Measurements from ENCODE around the gene CEBPZOS.

Gene CEBPZOS

DNA sequence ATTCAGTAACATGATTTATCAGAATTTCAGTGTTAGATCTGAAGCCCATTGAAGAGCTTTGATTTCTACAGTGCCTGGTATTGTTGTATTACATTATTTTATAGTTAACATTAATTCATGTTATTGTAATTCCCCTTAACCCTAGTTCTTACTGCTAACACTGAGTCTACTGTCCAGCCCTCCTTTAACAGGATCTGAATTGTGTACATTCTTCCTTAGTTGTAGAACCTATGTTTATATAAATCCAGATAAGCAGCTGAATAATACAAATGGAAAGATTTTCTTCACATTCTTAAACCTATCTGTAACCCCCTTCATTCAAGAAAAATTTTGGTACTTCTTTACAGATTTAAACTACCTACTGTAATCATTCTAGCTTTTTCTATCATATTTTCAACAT lies 49.9 kb downstream of the CEBPZOS start:
- Histone ChIP-seq H3K4me1 (ENCODE audit: insufficient read depth, low read length) (no peaks in the 10 kb centered on the region), H3K9me3 (ENCODE audit: low read length) (no peaks in the 10 kb centered on the region), H3K9ac (ENCODE audit: low read length) (no peak overlapping the region), H3K27ac (ENCODE audit: low read depth, low read length) (no peak overlapping the region), H3K36me3 (ENCODE audit: insufficient read depth, low read length) (peaks cover 54% of the 10 kb centered on the region), H3K4me3 (ENCODE audit: low read depth in 1 of 2, low read length in 2 of 2) (no peak overlapping the region), H3K27me3 (ENCODE audit: control insufficient read depth in 1 of 2, insufficient read depth in 2 of 2, low read length in 2 of 2) (no peaks in the 10 kb centered on the region)

DNA sequence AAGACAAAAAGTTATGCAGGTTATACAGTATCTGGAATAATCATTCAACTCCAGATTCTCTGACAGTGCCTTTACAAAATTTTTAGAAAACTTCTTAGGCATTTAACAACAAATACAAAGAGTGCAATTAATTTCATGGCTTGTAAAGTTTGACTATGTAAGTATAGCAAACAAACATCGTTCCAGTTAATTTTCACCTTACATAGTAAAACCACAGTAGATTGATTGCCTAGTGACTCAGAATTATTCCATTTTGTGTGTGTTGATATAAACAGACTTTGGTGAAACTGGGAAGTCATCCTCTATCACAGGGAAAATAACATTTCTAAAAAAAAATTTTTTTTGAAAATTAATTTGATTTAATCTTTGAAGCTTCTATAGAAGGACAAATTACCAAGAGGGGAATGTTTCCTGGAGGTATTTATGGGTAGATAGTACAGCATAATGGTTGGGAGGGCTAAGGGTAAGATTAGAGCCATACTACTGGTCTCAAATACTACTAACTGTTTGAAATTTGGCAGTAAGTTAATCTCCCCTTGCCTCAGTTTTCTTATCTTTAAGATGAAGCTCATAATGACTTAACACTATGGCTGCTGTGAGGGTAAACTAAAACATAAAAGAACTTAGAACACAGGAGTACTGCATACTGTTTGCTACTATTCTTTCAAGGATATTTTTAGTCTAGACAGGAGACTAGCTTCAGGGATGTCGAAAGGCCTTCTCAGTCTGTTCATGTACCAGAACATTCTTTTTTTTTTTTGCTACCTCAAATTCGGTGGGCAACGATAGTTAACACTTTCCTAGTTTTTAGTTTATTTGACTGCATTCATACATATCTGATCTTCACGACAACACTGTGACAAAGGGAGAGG lies 54.8 kb downstream of the CEBPZOS start:
- Histone ChIP-seq H3K36me3 (ENCODE audit: insufficient read depth, low read length) (peaks cover 54% of the 10 kb centered on the region), H3K9ac (ENCODE audit: low read length) (no peak overlapping the region), H3K4me1 (ENCODE audit: insufficient read depth, low read length) (no peaks in the 10 kb centered on the region)

More for the DNA sequence above, 54.8 kb downstream of the CEBPZOS start:
- no peaks in the 10 kb centered on the region for H3K9me3 ChIP-seq (ENCODE audit: low read length)
- no peak overlapping the region for H3K27ac ChIP-seq (ENCODE audit: low read depth, low read length)
- H3K27me3 ChIP-seq (ENCODE audit: control insufficient read depth in 1 of 2, insufficient read depth in 2 of 2, low read length in 2 of 2) = no peaks in the 10 kb centered on the region
- H3K4me3 ChIP-seq (ENCODE audit: low read depth in 1 of 2, low read length in 2 of 2) = no peak overlapping the region

Data from muscle layer of colon (tissue), 2 donors.